GM12874 (cell line): ENCODE results near the gene MGAM2.

Experiments
- TF ChIP-seq, protein P1 (sequence below): IDR thresholded peaks from 2 replicates; pipeline ENCODE4 v1.5.1; 2011; ENCODE audit warnings: low read depth, mild to moderate bottlenecking, control low read depth, low read length, moderate library complexity; ENCODE audit not compliant: insufficient read depth

MGAM2 gene

DNA sequence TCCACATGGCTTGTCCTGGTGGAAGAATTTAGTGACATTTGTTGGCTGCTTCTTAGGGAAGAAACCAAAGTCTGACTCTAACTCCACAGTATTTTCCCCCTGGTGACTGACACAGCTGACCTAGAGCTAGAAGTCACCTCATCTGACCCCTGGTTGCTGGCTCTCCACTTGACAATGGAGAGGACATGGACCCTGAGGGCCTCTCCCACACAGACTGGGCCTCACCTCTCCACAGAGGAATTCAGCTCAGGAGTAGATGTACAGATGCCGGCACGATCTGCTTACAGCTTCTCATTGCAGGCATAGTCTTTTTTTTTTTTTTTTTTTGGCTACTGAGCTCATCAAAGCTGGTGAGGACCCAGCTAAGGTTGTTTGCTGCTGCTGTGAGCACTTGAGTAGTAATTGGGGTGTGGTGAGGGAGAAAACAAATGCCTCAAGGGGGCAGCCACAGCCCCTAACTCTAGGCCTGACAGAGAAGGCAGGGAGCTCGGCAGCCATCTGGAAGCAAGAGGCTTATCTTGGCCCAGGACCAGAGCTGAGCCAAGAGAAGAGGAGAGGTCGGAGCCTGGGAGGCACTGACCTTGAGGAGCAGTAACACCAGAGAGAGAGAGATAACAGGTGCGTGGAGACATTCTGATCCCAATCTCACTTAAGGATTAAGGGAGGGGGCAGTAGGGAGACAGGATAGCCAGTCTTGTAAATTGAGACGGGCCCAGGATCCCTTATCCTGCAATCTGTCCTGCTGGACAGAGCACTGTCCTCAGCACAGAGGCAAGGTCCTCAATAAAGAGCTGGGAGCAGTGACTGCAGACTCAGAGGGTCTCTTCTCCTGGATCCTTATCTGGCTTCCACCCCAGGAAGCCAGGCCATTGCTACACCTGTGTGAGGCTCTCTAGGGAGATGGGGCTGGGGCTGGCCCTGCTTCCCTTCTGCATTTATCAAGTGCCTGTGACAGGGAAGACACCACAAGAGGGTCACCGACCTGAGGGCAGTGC is 136.9 kb downstream of the MGAM2 start:
- TF ChIP-seq, protein P1, sequence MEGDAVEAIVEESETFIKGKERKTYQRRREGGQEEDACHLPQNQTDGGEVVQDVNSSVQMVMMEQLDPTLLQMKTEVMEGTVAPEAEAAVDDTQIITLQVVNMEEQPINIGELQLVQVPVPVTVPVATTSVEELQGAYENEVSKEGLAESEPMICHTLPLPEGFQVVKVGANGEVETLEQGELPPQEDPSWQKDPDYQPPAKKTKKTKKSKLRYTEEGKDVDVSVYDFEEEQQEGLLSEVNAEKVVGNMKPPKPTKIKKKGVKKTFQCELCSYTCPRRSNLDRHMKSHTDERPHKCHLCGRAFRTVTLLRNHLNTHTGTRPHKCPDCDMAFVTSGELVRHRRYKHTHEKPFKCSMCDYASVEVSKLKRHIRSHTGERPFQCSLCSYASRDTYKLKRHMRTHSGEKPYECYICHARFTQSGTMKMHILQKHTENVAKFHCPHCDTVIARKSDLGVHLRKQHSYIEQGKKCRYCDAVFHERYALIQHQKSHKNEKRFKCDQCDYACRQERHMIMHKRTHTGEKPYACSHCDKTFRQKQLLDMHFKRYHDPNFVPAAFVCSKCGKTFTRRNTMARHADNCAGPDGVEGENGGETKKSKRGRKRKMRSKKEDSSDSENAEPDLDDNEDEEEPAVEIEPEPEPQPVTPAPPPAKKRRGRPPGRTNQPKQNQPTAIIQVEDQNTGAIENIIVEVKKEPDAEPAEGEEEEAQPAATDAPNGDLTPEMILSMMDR = no peak

DNA sequence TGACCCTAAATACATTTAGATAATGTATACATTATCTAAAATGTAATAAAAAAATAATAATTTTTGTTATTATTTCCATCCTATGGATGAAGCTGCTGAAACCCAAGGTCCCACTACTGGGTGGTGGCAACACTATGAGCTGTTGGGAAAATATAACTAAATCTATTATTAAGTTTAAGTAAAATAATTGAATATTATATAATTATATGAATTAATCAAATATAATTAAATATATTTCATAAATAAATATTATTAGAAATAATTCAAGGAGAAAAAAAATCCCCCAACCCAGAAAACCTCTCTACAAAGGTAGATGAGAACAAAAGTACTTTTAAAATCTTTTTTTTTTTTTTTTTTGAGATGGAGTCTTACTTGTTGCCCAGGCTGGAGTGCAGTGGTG is 138.4 kb downstream of the MGAM2 start:
- TF ChIP-seq, protein P1 = no peak

DNA sequence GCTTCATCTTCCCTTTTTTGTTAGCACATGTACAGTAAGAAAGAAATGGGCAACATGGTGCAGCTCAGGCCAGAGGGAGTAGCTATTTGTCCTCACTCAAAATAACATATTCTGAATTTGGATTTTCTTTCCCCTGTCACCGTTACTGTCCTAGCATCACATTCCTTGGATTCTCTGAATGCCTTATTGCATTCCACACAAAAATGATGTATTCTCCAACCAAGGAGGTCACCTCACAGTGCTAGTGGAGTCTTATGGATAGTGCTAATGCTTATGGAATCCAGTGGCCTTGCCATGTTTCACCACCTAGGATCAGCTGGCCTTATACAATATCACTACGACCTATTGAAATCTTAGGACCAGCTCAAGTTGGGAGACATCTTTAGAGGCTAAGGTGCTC is 139.2 kb downstream of the MGAM2 start:
- TF ChIP-seq, protein P1 = no peak

DNA sequence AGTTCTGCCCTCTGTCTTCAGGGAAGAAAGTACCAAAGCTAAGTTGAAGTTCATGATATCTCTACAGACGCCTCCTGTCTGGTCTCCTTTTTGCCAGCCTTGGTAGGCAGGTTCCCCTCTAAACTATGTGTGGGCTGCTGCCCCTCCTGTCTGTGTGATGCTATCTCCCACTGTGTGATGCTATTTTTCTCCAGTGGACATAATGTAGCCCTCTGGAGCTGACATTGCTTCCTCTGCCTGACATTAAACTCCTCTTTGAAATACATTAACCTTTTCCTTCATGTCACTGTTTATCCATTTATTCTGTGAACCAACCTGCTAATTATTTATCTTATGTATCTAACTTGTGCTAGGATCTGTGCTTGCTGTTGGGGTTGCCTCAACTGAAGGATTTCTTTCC is 146.4 kb downstream of the MGAM2 start, which contains the start of gene PRSS58:
TSS of gene PRSS58 (minus strand) at position 101 of the 400 bp plus-strand sequence. CDS start 351 bp downstream, outside the sequence.
- TF ChIP-seq, protein P1 = no peak

DNA sequence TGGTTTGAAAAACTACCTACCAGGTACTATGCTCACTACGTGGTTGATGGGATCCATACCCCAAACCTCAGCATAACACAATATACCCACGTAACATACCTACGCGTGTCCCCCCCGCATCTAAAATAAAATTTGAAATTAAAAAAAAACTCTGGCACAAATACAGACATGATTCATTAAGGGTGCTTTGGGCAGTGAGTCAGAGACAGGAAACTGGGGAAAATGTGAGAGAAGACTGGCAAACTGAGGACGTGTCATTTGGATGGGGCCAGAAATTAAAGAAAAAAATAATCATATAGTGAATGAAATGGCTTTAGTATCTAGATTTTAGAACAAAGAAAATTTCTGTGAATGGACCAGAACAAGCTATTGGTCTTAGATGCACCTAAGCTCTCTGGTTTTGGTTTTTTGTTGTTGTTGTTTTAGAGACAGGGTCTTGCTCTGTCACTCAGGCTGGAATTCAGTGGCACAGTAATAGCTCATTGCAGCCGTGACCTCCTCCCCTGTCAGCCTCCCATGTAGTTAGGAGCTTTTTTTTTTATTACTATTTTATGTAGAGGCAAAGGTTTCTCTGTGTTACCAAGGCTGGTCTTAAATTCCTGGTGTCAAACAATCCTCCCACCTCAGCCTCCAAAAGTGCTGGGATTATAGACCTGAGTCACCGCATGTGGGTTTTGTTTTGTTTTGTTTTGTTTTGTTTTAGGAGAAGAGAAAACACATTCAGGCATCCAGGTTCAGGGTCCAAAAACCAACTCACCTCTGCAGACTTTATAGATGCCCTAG is 152.3 kb downstream of the MGAM2 start:
- TF ChIP-seq, protein P1 = no peak
